ENCODE results near the gene RRBP1.

DNA sequence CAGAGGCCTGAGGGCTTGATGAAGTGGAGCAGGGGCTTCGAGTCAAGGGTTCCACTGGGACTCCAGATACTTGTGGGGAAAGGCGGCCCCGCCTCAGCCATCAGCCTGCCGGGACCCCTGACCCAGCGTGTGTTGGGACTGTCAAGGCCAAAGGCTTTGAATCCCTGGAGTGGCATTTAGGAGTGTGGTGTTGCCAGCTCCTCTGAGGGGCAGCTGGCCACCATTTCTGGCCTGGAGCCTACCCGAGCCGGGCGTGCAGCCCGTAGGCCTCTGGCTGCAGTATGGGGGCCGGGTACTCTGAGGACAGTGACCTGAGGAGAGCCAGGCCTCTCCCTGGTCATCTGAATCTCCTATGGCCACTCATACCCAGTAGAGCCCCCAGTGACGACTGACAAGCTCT is 40.0 kb downstream of the RRBP1 start:
- TF ChIP-seq POLR2AphosphoS5 (IDR thresholded peaks at IDR 0.05; ENCODE audit: insufficient read depth in 1 of 2, low read depth in 1 of 2) (no peak), POLR2A (IDR thresholded peaks at IDR 0.05) (no peak)
- TF ChIP-seq, protein P1, sequence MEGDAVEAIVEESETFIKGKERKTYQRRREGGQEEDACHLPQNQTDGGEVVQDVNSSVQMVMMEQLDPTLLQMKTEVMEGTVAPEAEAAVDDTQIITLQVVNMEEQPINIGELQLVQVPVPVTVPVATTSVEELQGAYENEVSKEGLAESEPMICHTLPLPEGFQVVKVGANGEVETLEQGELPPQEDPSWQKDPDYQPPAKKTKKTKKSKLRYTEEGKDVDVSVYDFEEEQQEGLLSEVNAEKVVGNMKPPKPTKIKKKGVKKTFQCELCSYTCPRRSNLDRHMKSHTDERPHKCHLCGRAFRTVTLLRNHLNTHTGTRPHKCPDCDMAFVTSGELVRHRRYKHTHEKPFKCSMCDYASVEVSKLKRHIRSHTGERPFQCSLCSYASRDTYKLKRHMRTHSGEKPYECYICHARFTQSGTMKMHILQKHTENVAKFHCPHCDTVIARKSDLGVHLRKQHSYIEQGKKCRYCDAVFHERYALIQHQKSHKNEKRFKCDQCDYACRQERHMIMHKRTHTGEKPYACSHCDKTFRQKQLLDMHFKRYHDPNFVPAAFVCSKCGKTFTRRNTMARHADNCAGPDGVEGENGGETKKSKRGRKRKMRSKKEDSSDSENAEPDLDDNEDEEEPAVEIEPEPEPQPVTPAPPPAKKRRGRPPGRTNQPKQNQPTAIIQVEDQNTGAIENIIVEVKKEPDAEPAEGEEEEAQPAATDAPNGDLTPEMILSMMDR (IDR thresholded peaks at IDR 0.05): no peak

Data from vagina (tissue), 2 donors.